ENCODE measurements around the gene COQ10A. TPM values are rescaled to one million over a fixed set of nuclear protein-coding genes. Genes with fewer than 3 reads are reported as not detected.
"Not testable (repeated sequence)": the region's sequence is repeated elsewhere in the genome, so short reads cannot be mapped to it uniquely, and the experiment has no call there.

Gene COQ10A
- total RNA-seq, 6 experiments from 2014 or later = 6.4 to 10.7 (median 8.2) TPM

GRCh38 chr12:56282030-56282429, 15.3 kb downstream of the COQ10A start:
- H3K27me3 Mint-ChIP-seq (ENCODE audit: insufficient read depth) = no peaks in the 10 kb centered on the region; the same call in 1 of the 2 replicates
- no peak for DNase-seq
- no peaks in the 10 kb centered on the region for H3K9me3 Mint-ChIP-seq
- no peaks in the 10 kb centered on the region for H3K4me1 Mint-ChIP-seq (ENCODE audit: low read depth)
- no peak overlapping the region; the same call in 1 of the 2 replicates for H3K27ac Mint-ChIP-seq
- H3K4me3 Mint-ChIP-seq = no peak overlapping the region
- peaks cover 36% of the 10 kb centered on the region for H3K36me3 Mint-ChIP-seq (ENCODE audit: low read depth)
- no peak for TF ChIP-seq CTCF (IDR thresholded peaks at IDR 0.05)

DNA sequence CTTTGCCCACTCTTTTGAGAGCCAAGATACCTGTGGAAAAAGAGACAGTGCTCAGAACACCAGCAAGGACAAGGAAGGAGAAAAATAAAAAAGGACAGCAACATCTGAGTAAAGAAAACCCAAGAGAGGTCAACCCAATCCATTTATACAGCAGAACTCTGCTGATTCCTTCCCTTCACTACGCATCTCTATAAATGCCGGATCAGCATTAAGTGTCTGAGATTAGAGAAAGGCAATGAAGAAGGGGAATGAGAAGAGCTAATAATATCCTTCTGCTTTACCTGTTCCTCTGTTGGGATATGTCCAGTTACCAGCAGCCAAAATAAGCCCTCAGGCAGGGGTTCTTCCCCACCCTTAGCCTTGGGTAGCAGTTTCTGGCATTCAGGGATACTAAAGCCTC, 15.8 kb downstream of the COQ10A start:
- H3K27ac Mint-ChIP-seq = no peak overlapping the region; the same call in 1 of the 2 replicates
- H3K36me3 Mint-ChIP-seq (ENCODE audit: low read depth) = peaks cover 36% of the 10 kb centered on the region
- no peaks in the 10 kb centered on the region for H3K4me1 Mint-ChIP-seq (ENCODE audit: low read depth)
- no peaks in the 10 kb centered on the region; the same call in 1 of the 2 replicates for H3K27me3 Mint-ChIP-seq (ENCODE audit: insufficient read depth)
- TF ChIP-seq CTCF (IDR thresholded peaks at IDR 0.05) = no peak
- H3K4me3 Mint-ChIP-seq = no peak overlapping the region
- no peaks in the 10 kb centered on the region for H3K9me3 Mint-ChIP-seq
- no peak for DNase-seq

GRCh38 chr12:56284263-56284662, 17.5 kb downstream of the COQ10A start:
- H3K27ac Mint-ChIP-seq; H3K4me3 Mint-ChIP-seq; DNase-seq; H3K9me3 Mint-ChIP-seq; H3K27me3 Mint-ChIP-seq (ENCODE audit: insufficient read depth); H3K4me1 Mint-ChIP-seq (ENCODE audit: low read depth): not testable (repeated sequence)
- H3K36me3 Mint-ChIP-seq (ENCODE audit: low read depth) = peaks cover 36% of the 10 kb centered on the region

- TF ChIP-seq CTCF (IDR thresholded peaks at IDR 0.05) = no peak
- H3K27me3 Mint-ChIP-seq (ENCODE audit: insufficient read depth) = no peaks in the 10 kb centered on the region
- no peak overlapping the region for H3K4me3 Mint-ChIP-seq
- no peak overlapping the region for H3K27ac Mint-ChIP-seq
- H3K4me1 Mint-ChIP-seq (ENCODE audit: low read depth) = peaks cover under 1% of the 10 kb centered on the region; the same call in 1 of the 2 replicates
- H3K9me3 Mint-ChIP-seq = no peaks in the 10 kb centered on the region
- DNase-seq = no peak
- H3K36me3 Mint-ChIP-seq (ENCODE audit: low read depth) = peaks cover 30% of the 10 kb centered on the region
These were observed 19.5 kb downstream of the COQ10A start for GRCh38 chr12:56286044-56286830.

GRCh38 chr12:56288705-56289387, 22.1 kb downstream of the COQ10A start:
- DNase-seq = no peak
- Mint-ChIP-seq H3K4me1 (ENCODE audit: low read depth) (peaks cover 5% of the 10 kb centered on the region; the same call in 1 of the 2 replicates), H3K9me3 (no peaks in the 10 kb centered on the region), H3K4me3 (no peak overlapping the region), H3K27ac (no peak overlapping the region; the same call in 1 of the 2 replicates), H3K27me3 (ENCODE audit: insufficient read depth) (no peaks in the 10 kb centered on the region), H3K36me3 (ENCODE audit: low read depth) (peaks cover 14% of the 10 kb centered on the region)
- TF ChIP-seq CTCF (IDR thresholded peaks at IDR 0.05) = no peak

DNA sequence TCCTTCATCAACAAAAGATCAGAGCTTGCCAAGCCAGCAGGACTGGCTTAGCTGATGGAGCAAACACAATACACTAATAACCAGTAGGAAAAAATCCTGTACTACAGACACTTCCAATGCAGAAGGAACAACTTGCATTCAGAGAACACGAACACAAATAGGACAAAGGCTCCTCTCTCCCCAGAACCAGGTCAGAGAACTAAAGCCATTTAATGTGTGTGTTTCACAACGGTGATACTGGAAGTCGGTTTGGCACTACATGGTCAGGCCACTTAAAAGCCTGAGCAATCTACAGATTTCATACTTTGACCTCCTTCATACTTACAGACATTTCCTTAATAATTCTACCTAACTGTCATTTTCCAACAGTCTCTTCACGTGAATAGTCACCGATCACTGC, 27.1 kb downstream of the COQ10A start:
- Mint-ChIP-seq H3K4me1 (ENCODE audit: low read depth) (peaks cover 28% of the 10 kb centered on the region), H3K9me3 (no peaks in the 10 kb centered on the region), H3K27me3 (ENCODE audit: insufficient read depth) (no peaks in the 10 kb centered on the region), H3K4me3 (no peak overlapping the region), H3K36me3 (ENCODE audit: low read depth) (peaks cover 18% of the 10 kb centered on the region), H3K27ac (no peak overlapping the region)
- no peak for TF ChIP-seq CTCF (IDR thresholded peaks at IDR 0.05)
- DNase-seq = no peak
